GM13976 (cell line): ENCODE data around the gene POGK.
A peak's percentile ranks its signal among the peaks of the same experiment; 100 is the strongest.

Source experiments
- DNase-seq: peaks from one replicate; pipeline ENCODE4 v3.0.0; 2012; ENCODE audit warnings: low spot score
- in situ Hi-C: fragments of 300-500 bp; cut with MboI; formaldehyde crosslinking; loops from one replicate; pipeline ENCODE4 v1.12.0; 2022; ENCODE audit warnings: low sequenced_read_pairs, mixed read lengths, inconsistent platforms; ENCODE audit not compliant: unreplicated experiment
- TF ChIP-seq, protein P1 (sequence below): IDR thresholded peaks from 2 replicates; pipeline ENCODE4 v1.5.1; 2012; ENCODE audit warnings: borderline replicate concordance, mild to moderate bottlenecking; ENCODE audit not compliant: insufficient read depth; ENCODE audit errors: extremely low read depth, missing control alignments, control extremely low read depth

POGK gene

DNA sequence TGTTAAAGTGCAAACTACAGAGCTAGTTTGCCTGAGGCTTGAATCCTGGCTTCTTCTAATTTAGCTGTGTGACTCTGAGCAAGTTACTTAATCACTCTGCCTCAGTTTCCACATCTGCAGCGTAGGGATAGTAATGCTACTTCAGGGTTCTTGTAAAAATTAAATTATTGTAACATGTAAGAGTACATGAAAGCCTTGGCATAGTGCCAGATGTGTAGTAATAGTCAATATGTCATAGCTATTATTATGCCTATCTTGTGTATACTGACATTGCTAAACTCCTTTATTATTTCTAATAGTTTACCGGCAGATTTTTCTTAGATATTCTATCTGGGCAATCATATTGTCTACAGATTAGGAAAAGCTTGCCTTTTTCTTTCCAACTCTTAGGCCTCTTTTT is 43.6 kb downstream of the POGK start:
- DNase-seq, result no peak

DNA sequence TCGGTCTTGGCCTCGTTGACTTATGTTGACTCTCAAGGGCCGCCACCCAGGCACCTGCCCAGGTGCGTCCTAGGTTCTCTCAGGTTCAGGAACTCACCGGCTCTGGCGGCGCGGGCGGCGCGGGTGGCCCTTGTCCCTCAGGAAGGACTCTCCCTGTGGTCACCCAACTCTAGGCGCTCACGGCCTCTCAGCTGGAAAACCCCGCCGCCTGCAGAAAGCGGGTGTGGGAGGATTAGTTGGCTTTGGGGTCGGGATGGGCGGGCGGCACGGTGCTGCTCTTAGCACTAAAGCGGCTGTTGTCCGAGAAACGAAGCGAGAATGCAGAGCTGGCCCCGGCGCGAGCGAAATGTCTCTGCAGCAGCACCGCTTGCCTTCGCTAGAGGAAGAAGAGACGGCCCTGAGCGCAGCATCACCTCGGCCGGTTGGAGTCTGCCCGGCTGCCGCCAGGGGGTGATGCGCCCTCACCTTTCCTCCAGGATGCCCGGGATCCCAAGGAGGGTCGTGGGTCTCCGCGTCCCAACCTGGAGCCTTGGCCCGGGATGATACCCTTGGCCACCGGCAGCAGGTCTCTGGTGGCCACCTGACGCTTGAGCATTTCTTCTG is 44.9 kb downstream of the POGK start:
- in situ Hi-C loops, result no loop called here
- TF ChIP-seq, protein P1, sequence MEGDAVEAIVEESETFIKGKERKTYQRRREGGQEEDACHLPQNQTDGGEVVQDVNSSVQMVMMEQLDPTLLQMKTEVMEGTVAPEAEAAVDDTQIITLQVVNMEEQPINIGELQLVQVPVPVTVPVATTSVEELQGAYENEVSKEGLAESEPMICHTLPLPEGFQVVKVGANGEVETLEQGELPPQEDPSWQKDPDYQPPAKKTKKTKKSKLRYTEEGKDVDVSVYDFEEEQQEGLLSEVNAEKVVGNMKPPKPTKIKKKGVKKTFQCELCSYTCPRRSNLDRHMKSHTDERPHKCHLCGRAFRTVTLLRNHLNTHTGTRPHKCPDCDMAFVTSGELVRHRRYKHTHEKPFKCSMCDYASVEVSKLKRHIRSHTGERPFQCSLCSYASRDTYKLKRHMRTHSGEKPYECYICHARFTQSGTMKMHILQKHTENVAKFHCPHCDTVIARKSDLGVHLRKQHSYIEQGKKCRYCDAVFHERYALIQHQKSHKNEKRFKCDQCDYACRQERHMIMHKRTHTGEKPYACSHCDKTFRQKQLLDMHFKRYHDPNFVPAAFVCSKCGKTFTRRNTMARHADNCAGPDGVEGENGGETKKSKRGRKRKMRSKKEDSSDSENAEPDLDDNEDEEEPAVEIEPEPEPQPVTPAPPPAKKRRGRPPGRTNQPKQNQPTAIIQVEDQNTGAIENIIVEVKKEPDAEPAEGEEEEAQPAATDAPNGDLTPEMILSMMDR, result peak; percentile 63
- peak; percentile 59 for DNase-seq

More for the DNA sequence above, 43.6 kb downstream of the POGK start:
- in situ Hi-C loops, result no loop called here
- TF ChIP-seq, protein P1, result no peak

DNA sequence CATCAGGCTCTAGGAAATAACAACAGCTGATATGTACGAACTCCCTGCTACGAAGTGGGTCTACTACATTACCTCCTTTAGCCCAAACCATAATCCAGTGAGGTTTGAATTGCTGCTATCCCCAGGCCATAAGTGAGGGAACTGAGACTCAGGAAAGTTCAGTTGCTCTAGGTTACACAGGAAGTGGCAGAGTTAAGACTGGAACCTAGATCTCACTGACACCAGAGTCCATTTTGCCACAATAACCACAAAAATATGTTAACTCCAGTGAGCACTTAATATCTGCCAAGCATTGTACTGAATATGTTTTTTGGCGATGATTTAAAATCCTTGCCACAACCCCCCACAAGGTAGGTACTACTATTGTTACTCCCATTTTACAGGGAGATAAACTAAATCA is 45.7 kb downstream of the POGK start:
- in situ Hi-C loops, result no loop called here
- DNase-seq, result no peak
- TF ChIP-seq, protein P1, result no peak

DNA sequence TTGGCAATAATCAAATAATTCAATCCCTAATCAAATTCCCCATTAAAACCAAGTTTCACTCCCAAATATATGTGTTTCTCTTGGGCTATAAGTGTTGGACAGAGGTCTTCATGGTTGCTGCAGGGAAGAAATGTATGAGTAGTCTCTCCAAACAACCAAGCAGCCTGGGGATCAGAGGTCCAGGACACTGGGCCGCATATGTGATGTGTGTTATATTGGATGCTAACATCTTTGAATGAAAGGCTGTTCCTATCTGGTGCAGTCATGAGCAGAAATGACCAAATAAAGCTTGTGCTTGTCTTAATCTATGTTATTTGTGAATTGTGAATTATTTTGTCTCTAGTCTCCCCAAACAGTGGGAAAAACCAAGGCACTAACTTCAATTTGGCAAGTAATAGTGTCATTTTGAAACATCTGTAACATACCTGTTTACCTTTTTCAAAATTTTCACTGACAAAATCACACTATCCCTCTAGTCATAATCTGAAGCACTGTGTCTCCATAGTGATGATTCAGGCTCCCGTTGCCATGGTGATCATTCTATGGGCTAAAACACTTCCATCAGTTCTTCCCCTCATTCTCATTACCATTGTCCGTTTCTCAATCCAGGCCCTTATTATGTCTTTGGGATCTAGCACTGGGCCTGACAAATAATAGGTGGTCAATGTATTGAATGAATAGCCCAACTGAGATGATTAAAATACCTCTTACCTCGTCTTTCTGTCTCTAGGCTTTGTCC is 49.3 kb downstream of the POGK start:
- TF ChIP-seq, protein P1, result no peak
- in situ Hi-C loops, result no loop called here
- DNase-seq, result no peak

DNA sequence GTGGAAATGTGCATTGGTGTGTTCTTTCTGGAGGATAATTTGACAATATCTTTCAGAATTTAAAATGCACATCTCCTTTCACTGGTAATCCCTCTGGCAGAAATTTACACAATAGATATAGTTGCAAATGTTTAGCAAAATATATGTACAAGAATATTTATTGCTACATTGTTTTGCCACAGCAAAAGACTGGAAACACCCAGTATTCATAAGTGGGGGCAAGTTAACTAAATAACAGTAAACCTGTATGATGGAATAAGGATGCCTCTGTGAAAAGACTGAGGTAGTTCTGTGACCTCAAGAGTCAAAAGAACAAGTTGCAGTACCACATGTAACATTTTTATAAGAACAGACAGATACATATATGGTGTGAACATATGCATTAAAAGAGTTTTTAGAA is 50.5 kb downstream of the POGK start:
- in situ Hi-C loops, result no loop called here
- no peak for DNase-seq
- TF ChIP-seq, protein P1, result no peak

DNA sequence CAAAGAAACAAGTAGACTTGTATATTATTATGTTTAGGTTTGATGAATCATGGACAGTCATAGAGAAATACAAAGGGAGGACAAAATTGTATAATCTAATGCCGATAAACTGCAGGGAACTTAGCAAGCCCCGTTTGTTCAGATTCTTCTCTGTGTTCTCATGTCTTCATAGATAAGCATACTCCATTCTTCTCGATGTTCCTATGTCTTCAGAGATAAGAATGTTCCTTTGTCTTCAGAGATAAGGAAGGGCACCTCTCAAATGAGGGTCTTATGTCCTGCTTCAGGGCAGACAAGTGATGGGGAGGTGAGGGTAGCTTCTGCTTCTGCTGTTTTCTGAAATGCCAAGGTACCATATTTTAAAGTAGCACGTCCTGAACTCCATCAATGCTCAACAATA is 56.5 kb downstream of the POGK start:
- no peak for DNase-seq
- in situ Hi-C loops, result no loop called here

More for the DNA sequence above, 56.5 kb downstream of the POGK start:
- TF ChIP-seq, protein P1, result no peak
